ENCODE measurements around the gene DPT.

GRCh38 chr1:168683871-168684270, 45.1 kb downstream of the DPT start:
- no peak for TF ChIP-seq CTCF (IDR thresholded peaks at IDR 0.05; ENCODE audit: insufficient read depth, low read depth, low read length)
- no peak for TF ChIP-seq EZH2 (IDR thresholded peaks at IDR 0.05; ENCODE audit: insufficient read depth, low read length)
